Liver (tissue), 9 donors: ENCODE data around the gene CRYBG2. TPM values are rescaled to one million over a fixed set of nuclear protein-coding genes. Genes with fewer than 3 reads are reported as not detected.
A peak's percentile ranks its signal among the peaks of the same experiment; 100 is the strongest.

Experiments used
- DNase-seq: peaks from one replicate; pipeline ENCODE4 v3.0.0-alpha.2; 2017; ENCODE audit warnings: low spot score
- H3K27ac ChIP-seq, 2 donors: one replicate each; pipeline ENCODE4 v1.7.0; 2013; ENCODE audit warnings: inconsistent platforms in 2 of 2, low read length in 2 of 2, control low read depth in 1 of 2, low read depth in 1 of 2, mild to moderate bottlenecking in 1 of 2
- H3K27me3 ChIP-seq, 4 donors: one replicate each; pipeline versions ENCODE4 v1.6.1 to v1.7.0; 2013; ENCODE audit warnings: low read length in 3 of 4, inconsistent platforms in 1 of 4, mild to moderate bottlenecking in 1 of 4, moderate library complexity in 1 of 4; ENCODE audit not compliant: control insufficient read depth in 4 of 4, insufficient read depth in 4 of 4
- H3K36me3 ChIP-seq, 4 donors: one replicate each; pipeline versions ENCODE4 v1.6.1 to v1.7.0; 2013; ENCODE audit warnings: low read length in 3 of 4, mild to moderate bottlenecking in 3 of 4, low read depth in 1 of 4, moderate library complexity in 1 of 4; ENCODE audit not compliant: control insufficient read depth in 4 of 4, insufficient read depth in 3 of 4
- H3K4me1 ChIP-seq, 4 donors: one replicate each; pipeline versions ENCODE4 v1.6.1 to v1.7.0; 2013; ENCODE audit warnings: low read length in 3 of 4, mild to moderate bottlenecking in 3 of 4, moderate library complexity in 1 of 4; ENCODE audit not compliant: control insufficient read depth in 4 of 4, insufficient read depth in 4 of 4
- H3K4me3 ChIP-seq, 3 donors: one replicate each; pipeline versions ENCODE4 v1.6.1 to v1.7.0; 2013; ENCODE audit warnings: low read length in 3 of 3, control low read depth in 1 of 3, low read depth in 1 of 3, mild to moderate bottlenecking in 1 of 3
- H3K9ac ChIP-seq, 2 donors: one replicate each; pipeline ENCODE4 v1.7.0; 2013; ENCODE audit warnings: low read length in 2 of 2, mild to moderate bottlenecking in 2 of 2, moderate library complexity in 2 of 2, control low read depth in 1 of 2, low read depth in 1 of 2
- H3K9me3 ChIP-seq, 4 donors: one replicate each; pipeline versions ENCODE4 v1.6.1 to v1.7.0; 2013; ENCODE audit warnings: low read length in 3 of 4; ENCODE audit not compliant: control insufficient read depth in 4 of 4
- ATF3 ChIP-seq: IDR thresholded peaks from 2 replicates; pipeline ENCODE4 v1.6.1; 2016; ENCODE audit warnings: antibody characterized with exemption
- EGR1 ChIP-seq, 2 donors: IDR thresholded peaks; 2 replicates each; pipeline ENCODE4 v1.6.1; 2016 to 2018; ENCODE audit warnings: antibody characterized with exemption in 2 of 2, low read depth in 2 of 2
- FOXA1 ChIP-seq: IDR thresholded peaks from 2 replicates; pipeline ENCODE4 v1.6.1; 2016; ENCODE audit warnings: antibody characterized with exemption
- FOXA2 ChIP-seq: IDR thresholded peaks from 2 replicates; pipeline ENCODE4 v1.6.1; 2016; ENCODE audit warnings: antibody characterized with exemption
- GABPA ChIP-seq, 2 donors: IDR thresholded peaks in 1 of 2; conservative IDR thresholded peaks in 1 of 2; 2 replicates each; pipeline ENCODE4 v1.6.1; 2016; ENCODE audit warnings: antibody characterized with exemption in 2 of 2, mild to moderate bottlenecking in 1 of 2, moderate library complexity in 1 of 2
- HNF4A ChIP-seq, 2 donors: conservative IDR thresholded peaks; 2 replicates each; pipeline ENCODE4 v1.6.1; 2016; ENCODE audit warnings: antibody characterized with exemption in 2 of 2, mild to moderate bottlenecking in 2 of 2
- HNF4G ChIP-seq: IDR thresholded peaks from 2 replicates; pipeline ENCODE4 v1.6.1; 2016; ENCODE audit warnings: antibody characterized with exemption
- JUND ChIP-seq, 2 donors: IDR thresholded peaks; 2 replicates each; pipeline ENCODE4 v1.6.1; 2016; ENCODE audit warnings: antibody characterized with exemption in 2 of 2
- MAX ChIP-seq: IDR thresholded peaks from 2 replicates; pipeline ENCODE4 v1.6.1; 2016; ENCODE audit warnings: antibody characterized with exemption
- NR2F2 ChIP-seq: IDR thresholded peaks from 2 replicates; pipeline ENCODE4 v1.6.1; 2016; ENCODE audit warnings: antibody characterized with exemption
- RAD21 ChIP-seq, 2 donors: IDR thresholded peaks; 2 replicates each; pipeline ENCODE4 v1.6.1; 2016; ENCODE audit warnings: antibody characterized with exemption in 2 of 2, mild to moderate bottlenecking in 2 of 2
- RXRA ChIP-seq, 2 donors: IDR thresholded peaks; 2 replicates each; pipeline ENCODE4 v1.6.1; 2017 to 2018; ENCODE audit warnings: antibody characterized with exemption in 2 of 2, mild to moderate bottlenecking in 1 of 2
- SP1 ChIP-seq: IDR thresholded peaks from 2 replicates; pipeline ENCODE4 v1.6.1; 2018; ENCODE audit warnings: antibody characterized with exemption, mild to moderate bottlenecking
- YY1 ChIP-seq: IDR thresholded peaks from 2 replicates; pipeline ENCODE4 v1.6.1; 2016; ENCODE audit warnings: antibody characterized with exemption, mild to moderate bottlenecking
- ZBTB33 ChIP-seq: IDR thresholded peaks from 2 replicates; pipeline ENCODE4 v1.6.1; 2016; ENCODE audit warnings: antibody characterized with exemption
- WGBS: extraction: QIAGEN DNeasy Blood & Tissue Kit; methylation state at CpG from one replicate; pipeline ENCODE4 v1.1.7; 2013; 5-methylcytosine and 5-hydroxymethylcytosine counted together
- polyA plus RNA-seq, 2 donors: library from polyadenylated mRNA; stranded (reverse) in 1 of 2; unstranded in 1 of 2; fragments of 200-250 nt in 1 of 2; fragments of >200 nt in 1 of 2; fragmentation: Nextera tagmentation in 1 of 2; extraction: Ambion mirVana in 1 of 2; gene quantifications; one replicate each; pipeline versions ENCODE4 v1.2.1 to v1.2.3, GENCODE V29; 2013 to 2015
- total RNA-seq, 2 donors: library from RNA; depleted of rRNA; stranded (reverse); fragments of >200 nt; gene quantifications; one replicate each; pipeline ENCODE4 v1.2.3, GENCODE V29; 2014
- TF ChIP-seq, protein P1 (sequence below): fragments of 150-350 bp; IDR thresholded peaks from 2 replicates; pipeline ENCODE4 v1.5.1; 2017; ENCODE audit warnings: improper control_type of control experiment, low read depth, low read length; ENCODE audit not compliant: missing input control
- donor health status: healthy.
- donor health status: healthy.
- donor health status: healthy.
- donor health status: healthy.
- donor health status: healthy.

The CRYBG2 gene
- total and polyA plus RNA-seq, 4 donors, result under 0.01 to 0.12 (median under 0.01) TPM; not detected in 1

- TF ChIP-seq FOXA2 (no peak), HNF4A (conservative IDR thresholded peaks at IDR 0.05) (no peak), NR2F2 (no peak), HNF4G (no peak), ATF3 (no peak), RAD21 (IDR thresholded peaks at IDR 0.05) (no peak), RXRA (IDR thresholded peaks at IDR 0.05) (no peak), GABPA (IDR thresholded peaks at IDR 0.05 in 1 of 2, conservative IDR thresholded peaks at IDR 0.05 in 1 of 2) (no peak), SP1 (no peak), JUND (IDR thresholded peaks at IDR 0.05) (no peak), FOXA1 (no peak), MAX (no peak), YY1 (no peak), EGR1 (IDR thresholded peaks at IDR 0.05; ENCODE audit: low read depth in 2 of 2) (no peak), ZBTB33 (no peak)
- TF ChIP-seq, protein P1, sequence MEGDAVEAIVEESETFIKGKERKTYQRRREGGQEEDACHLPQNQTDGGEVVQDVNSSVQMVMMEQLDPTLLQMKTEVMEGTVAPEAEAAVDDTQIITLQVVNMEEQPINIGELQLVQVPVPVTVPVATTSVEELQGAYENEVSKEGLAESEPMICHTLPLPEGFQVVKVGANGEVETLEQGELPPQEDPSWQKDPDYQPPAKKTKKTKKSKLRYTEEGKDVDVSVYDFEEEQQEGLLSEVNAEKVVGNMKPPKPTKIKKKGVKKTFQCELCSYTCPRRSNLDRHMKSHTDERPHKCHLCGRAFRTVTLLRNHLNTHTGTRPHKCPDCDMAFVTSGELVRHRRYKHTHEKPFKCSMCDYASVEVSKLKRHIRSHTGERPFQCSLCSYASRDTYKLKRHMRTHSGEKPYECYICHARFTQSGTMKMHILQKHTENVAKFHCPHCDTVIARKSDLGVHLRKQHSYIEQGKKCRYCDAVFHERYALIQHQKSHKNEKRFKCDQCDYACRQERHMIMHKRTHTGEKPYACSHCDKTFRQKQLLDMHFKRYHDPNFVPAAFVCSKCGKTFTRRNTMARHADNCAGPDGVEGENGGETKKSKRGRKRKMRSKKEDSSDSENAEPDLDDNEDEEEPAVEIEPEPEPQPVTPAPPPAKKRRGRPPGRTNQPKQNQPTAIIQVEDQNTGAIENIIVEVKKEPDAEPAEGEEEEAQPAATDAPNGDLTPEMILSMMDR, result no peak
- Histone ChIP-seq H3K27me3 (no peaks in the 10 kb centered on the region), H3K4me3 (no peak overlapping the region), H3K9me3 (no peaks in the 10 kb centered on the region), H3K9ac (no peak overlapping the region), H3K4me1 (peaks cover 0 to 5% (median 0%) of the 10 kb centered on the region in 4 donors), H3K36me3 (no peaks in the 10 kb centered on the region), H3K27ac (no peak overlapping the region)
- 69% methylated on average over 2 of the region's 2 CpGs for WGBS
- no peak for DNase-seq
Measured at GRCh38 chr1:26320896-26321295, 33.0 kb downstream of the CRYBG2 start.

DNA sequence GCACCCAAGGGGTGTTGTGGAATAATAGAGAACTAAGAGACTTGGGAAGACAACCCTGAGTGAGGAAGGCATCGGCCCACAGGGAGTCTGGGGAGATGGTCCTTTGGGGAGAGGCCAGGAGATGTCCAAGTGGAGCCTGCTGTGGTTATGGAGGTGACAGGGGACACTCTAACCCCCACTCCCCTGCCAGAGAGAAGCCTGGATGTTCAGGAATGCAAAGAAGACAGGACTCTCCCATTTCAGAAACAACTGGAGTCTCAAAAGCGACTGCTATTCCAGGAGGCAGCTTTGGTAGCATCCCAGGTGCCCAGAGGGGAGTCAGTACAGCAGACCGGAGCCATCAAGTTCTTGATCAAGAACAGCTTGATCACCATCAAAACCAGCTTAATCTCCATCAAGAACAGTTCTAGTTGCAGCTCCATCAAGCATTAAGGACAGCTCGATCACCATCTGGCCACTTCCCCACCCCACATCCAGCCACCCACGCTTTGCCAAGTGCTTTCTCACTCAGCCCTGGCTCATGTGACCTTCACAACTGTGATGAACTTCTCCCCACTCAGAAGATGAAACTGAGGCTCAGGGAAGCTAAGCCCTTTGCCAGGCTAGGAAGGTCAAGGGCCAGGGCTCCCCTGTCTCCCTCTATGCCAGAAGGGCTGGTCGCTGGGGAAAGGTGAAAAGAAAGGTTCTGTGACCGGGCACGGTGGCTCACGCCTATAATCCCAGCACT, 35.4 kb downstream of the CRYBG2 start:
- peaks cover 0 to 5% (median 0%) of the 10 kb centered on the region in 4 donors for H3K4me1 ChIP-seq
- no peaks in the 10 kb centered on the region for H3K36me3 ChIP-seq
- no peaks in the 10 kb centered on the region for H3K9me3 ChIP-seq
- peak overlapping the region in 1 of 2 donors; percentile 25 for H3K27ac ChIP-seq
- H3K9ac ChIP-seq, result peak overlapping the region in 1 of 2 donors; percentile 36
- no peaks in the 10 kb centered on the region for H3K27me3 ChIP-seq
- no peak overlapping the region for H3K4me3 ChIP-seq
- no peak for TF ChIP-seq HNF4G
- TF ChIP-seq, protein P1, result no peak
- TF ChIP-seq SP1, result no peak
- no peak for TF ChIP-seq FOXA1
- no peak for TF ChIP-seq HNF4A (conservative IDR thresholded peaks at IDR 0.05)
- no peak for TF ChIP-seq YY1
- no peak for TF ChIP-seq JUND (IDR thresholded peaks at IDR 0.05)
- DNase-seq, result no peak
- 77% methylated on average over 9 of the region's 9 CpGs for WGBS
